HG03066 (cell line): ENCODE results near the gene AAK1.
"Not testable (repeated sequence)": the region's sequence is repeated elsewhere in the genome, so short reads cannot be mapped to it uniquely, and the experiment has no call there.

Source experiments
- ATAC-seq: cut with Tn5 transposase; IDR thresholded peaks from one replicate; pipeline ENCODE4 v1.9.1; 2021; ENCODE audit warnings: low read depth; ENCODE audit not compliant: unreplicated experiment

Gene AAK1

GRCh38 chr2:69643602-69644505, at the start of gene AAK1:
AAK1 (minus strand) TSS chr2:69643739; CDS start chr2:69643040, 699 bp downstream.
- peak; percentile 43 for ATAC-seq

DNA sequence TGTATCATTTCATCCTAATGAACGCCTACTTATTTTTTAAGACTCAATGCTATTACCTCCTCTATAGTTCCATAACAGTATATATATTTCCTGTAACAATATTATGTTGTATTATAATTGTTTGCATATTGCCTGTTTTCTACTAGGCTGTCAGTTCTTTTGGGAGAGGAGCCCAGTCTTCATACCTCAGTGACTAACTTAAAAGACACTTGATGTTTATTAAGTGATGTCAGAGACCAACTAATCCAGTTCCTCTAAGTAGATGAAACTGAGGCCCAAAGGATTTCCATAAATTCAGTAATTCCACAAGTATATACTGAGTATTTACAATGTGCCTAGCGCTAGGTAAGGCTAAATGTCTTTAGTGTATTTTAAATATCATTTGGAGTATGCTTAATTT, 48.9 kb upstream of the AAK1 start:
- ATAC-seq, result no peak

GRCh38 chr2:69689969-69690368, 46.4 kb upstream of the AAK1 start:
- ATAC-seq, result no peak

DNA sequence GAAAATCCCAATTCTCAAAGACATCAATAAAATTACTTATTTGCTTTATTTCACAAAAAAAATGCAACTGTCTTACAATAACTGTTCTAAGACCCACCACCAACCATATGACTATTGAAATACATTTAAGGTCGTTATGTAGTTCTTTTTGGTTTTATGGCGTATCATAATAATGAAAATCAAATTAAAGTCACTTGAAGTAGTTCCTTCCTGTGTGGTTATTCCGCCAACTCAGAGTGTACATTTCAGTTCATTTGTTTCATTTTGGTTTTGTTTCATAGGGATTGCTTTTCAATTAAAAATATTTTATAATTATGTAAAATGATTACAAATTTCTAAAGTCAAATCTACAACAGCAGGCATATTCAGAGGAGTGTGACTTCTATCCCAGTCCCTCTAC, 45.9 kb upstream of the AAK1 start:
- ATAC-seq, result no peak

- no peak for ATAC-seq
Observed at GRCh38 chr2:69687971-69688611, 44.6 kb upstream of the AAK1 start.

- ATAC-seq, result no peak
Observed at GRCh38 chr2:69686813-69687212, 43.3 kb upstream of the AAK1 start.

- no peak for ATAC-seq
Observed at GRCh38 chr2:69685321-69686048, 41.9 kb upstream of the AAK1 start.

GRCh38 chr2:69683170-69683971, 39.8 kb upstream of the AAK1 start:
- ATAC-seq, result no peak

GRCh38 chr2:69682525-69682924, 39.0 kb upstream of the AAK1 start:
- no peak for ATAC-seq

- ATAC-seq, result no peak
Observed at GRCh38 chr2:69680001-69680675, 36.6 kb upstream of the AAK1 start.

DNA sequence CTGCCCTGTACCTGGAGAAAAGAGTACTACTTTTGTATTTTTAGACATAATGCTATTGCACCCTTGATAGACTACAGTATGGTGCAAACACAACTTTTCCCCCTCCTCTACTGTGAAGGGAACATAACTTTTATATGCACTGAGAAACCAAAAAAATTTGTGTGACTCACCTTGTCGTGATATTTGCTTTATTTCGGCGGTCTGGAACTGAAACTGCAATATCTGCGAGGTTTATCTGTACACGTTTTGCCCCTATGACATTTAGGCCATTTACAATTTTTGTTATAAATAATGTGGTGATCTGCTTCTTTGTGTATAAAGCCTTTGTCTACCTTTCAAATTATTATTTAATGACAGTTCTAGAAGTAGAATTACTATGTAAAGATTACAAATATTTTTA, 34.4 kb upstream of the AAK1 start:
- no peak for ATAC-seq

GRCh38 chr2:69676146-69676545, 32.6 kb upstream of the AAK1 start:
- ATAC-seq, result no peak

DNA sequence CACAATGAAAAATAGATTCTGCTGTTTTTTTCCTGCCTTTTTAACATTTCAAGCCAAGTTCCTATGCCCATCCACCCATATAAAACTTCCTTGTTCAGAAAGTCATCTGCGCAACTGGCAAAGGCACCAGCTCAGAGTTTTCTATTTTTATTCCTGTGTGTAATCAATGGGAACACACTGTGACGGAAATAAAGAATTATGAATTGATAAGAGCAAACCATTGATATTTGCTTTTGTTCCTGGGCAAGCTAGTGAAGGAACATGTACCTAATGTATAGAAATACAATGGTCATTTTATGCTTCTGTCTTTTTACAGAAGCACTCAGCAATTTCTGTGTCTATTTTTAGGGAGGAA, 30.8 kb upstream of the AAK1 start:
- no peak for ATAC-seq

- ATAC-seq, result not testable (repeated sequence)
Observed at GRCh38 chr2:69673098-69673497, 29.6 kb upstream of the AAK1 start.

DNA sequence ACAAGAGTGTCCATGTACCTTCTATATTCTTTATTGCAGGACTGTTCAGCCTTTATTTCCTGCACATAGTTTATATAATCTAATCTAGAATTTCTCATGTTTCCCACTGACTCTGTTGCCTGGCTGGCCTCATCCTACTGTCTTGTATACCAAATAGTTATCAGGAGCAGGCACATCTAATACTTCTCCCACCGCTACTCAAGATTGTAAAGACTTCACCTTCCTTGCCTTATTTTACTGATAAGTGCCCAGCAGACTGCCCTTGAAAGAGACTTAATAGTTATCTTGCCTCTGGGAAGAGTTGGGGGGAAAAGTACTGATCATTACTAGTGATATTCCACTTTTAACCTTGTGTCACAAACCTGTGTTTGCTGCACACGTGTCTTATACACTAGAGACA, 26.1 kb upstream of the AAK1 start:
- ATAC-seq, result no peak

DNA sequence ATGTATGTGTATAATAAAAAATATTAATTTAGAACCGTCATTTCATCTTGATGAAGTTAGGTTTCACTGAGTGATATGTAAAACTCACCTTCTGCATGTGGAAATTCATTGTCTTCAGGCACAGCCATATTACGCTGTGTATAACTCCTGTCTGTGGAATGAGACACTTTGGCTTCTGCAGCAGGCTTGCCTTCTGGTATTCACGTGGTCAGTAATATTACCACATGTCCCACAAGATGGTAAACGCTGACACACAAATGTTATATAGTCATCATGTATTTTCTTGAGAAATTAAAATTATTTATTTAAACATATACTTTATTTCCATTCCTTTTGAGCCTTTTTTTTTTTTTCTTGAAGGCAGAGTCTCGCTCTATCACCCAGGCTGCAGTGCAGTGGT, 25.1 kb upstream of the AAK1 start:
- ATAC-seq, result no peak

DNA sequence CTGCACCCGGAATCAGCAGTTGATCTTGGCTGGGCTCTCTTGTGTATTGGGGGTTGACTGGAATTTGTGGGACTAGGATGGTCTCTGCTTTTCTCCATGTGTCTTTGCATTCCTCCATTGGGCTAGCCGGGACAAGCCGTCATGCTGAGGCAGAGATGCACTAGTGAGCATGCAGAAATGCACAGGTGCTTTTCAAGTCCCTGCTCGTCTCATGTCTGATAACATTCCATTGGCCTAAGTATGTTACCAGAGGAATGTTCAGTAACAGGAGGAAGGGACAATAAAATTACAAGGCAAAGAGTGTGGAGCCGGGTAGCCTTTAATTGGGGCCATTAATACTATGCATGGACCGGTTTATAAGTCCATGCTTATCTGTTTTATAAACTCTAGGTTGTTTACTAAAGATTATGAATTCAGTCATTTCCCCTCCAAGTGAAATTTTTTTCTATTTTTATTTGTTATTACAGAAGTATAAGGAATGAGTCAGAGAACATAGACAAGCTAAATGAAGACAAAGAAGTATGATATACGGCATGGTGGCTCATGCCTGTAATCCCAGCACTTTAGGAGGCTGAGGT, 24.4 kb upstream of the AAK1 start:
- no peak for ATAC-seq

DNA sequence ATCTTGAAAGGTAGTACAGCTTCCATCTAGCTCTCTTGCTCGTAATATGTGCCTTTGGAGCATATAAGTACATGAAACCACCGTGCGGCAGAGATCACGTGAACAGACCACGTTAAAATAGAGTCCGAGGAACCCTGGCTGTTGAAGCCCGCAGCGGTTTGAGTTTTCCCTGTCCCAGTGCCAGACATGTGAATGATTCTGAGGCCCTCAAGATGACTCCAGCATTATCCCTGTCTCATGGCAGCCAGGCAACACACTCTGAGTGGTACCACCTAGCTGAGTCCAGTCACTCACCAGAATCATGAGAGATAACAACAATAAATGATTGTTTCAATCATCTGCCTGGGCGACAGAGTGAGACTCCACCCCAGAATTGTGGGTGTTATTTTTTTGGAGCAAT, 21.6 kb upstream of the AAK1 start:
- ATAC-seq, result no peak

GRCh38 chr2:69663860-69664259, 20.3 kb upstream of the AAK1 start:
- ATAC-seq, result no peak

DNA sequence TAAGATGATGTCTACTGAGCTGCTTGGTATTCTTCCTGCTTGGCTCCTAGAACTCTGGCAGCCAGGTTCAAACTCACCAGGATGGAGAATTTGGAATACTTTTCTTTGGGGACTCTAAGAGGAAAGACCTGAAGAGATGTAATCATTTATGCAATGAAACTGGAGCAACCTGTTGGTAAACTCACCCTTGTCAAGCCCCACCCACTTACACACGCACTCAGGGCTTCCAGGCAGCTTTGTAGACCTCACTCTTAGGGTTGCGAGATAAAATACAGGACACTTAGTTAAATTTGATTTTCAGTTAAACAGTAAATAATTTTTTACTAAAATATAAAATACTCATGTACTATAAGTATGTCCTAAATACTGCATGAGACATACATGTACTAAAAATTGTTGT, 19.0 kb upstream of the AAK1 start:
- not testable (repeated sequence) for ATAC-seq
